Mucosa of stomach (tissue), 1 donor: Measurements from ENCODE around the gene CASP10.
"Not testable (repeated sequence)": the region's sequence is repeated elsewhere in the genome, so short reads cannot be mapped to it uniquely, and the experiment has no call there.

ENCODE experiments used
- H3K27me3 ChIP-seq: one replicate; pipeline ENCODE4 v1.7.0; 2013; ENCODE audit warnings: mild to moderate bottlenecking, low read length; ENCODE audit not compliant: control insufficient read depth, insufficient read depth
- H3K36me3 ChIP-seq: one replicate; pipeline ENCODE4 v1.7.0; 2013; ENCODE audit warnings: low read length; ENCODE audit not compliant: control insufficient read depth, insufficient read depth
- H3K4me1 ChIP-seq: one replicate; pipeline ENCODE4 v1.7.0; 2013; ENCODE audit warnings: mild to moderate bottlenecking, low read length; ENCODE audit not compliant: control insufficient read depth, insufficient read depth
- H3K4me3 ChIP-seq: one replicate; pipeline ENCODE4 v1.7.0; 2013; ENCODE audit warnings: low read length
- H3K9ac ChIP-seq: one replicate; pipeline ENCODE4 v1.7.0; 2013; ENCODE audit warnings: mild to moderate bottlenecking, low read length, moderate library complexity
- H3K9me3 ChIP-seq: one replicate; pipeline ENCODE4 v1.7.0; 2013; ENCODE audit warnings: mild to moderate bottlenecking, low read length, moderate library complexity; ENCODE audit not compliant: control insufficient read depth
- donor health status: Pancreatic carcinoma.

CASP10 gene

DNA sequence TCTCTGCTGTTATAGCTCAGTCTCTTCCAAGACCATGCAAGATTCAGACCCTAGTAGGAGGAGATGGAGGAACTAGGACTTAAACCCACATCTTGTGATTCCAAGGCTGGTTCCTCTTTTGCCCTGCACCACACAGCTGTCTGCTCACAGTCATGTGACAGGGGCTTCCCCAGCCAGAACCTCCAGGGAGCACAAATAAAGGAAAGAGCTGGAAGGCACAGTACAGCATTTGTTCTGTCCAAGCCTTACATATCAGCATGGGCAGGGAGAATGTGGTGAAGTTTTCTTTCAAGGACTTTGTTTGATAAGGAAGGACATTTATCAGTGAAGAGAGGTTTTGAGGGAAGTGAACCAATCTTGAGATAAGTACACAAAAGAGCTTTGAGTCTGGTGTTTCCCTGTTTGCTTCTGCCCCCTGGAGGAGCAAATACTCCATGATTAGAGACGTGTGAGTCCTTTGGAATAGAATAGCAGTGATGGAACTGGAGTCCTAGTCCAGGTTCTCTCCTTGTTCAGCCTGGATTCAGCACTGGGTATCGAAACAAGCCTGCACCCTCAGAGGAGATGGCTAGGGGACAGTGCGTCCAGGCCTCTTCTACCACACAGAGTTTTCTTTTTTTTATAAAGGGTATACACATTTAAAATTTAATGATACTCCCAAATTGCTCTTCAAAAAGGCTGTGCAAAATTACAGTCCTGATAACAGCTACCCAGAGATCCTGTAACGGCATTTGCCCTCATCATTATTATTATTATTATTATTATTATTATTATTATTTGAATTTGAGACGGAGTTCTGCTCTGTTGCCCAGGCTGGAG, 24.6 kb upstream of the CASP10 start:
- Histone ChIP-seq H3K4me3 (no peak overlapping the region), H3K4me1 (peaks cover 18% of the 10 kb centered on the region), H3K9me3 (no peaks in the 10 kb centered on the region), H3K9ac (peak overlapping the region; percentile 9), H3K36me3 (peaks cover 2% of the 10 kb centered on the region), H3K27me3 (no peaks in the 10 kb centered on the region)

DNA sequence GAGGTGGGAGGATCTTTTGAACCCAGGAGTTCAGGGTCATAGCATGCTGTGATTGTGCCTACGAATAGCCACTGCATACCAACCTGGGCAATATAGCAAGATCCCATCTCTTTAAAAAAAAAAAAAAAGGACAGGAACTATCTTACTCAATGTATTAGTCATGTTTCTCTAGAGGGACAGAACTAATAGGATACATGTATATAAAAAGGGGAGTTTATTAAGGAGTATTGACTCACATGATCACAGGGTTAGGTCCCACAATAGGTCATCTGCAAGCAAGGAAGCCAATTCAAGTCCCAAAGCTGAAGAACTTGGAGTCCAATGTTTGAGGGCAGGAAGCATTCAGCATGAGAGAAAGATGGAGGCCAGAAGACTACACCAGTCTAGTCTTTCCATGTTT, 18.8 kb upstream of the CASP10 start:
- peaks cover 12% of the 10 kb centered on the region for H3K36me3 ChIP-seq
- H3K27me3 ChIP-seq, result no peaks in the 10 kb centered on the region
- H3K4me3 ChIP-seq, result no peak overlapping the region

DNA sequence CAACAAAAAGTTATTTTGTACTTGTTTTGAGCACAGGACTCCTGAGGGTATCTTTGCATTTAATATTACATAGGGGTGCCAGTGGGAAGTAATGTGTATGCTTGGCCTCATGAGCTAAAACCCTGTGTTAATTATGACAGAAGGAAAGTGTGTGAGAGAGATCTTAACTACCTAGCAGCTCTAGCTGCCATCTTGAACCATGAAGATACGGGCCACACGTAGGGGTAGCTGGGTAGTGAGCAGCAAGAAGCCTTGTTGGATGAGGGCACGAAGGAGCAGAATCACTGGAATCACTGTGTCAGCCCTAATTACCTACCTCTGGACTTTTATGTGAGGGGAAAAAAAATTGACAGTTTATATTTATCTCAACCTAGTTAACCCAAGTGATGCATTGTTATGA, 15.4 kb upstream of the CASP10 start:
- Histone ChIP-seq H3K4me1 (no peaks in the 10 kb centered on the region), H3K4me3 (no peak overlapping the region), H3K9me3 (no peaks in the 10 kb centered on the region), H3K36me3 (peaks cover 12% of the 10 kb centered on the region), H3K9ac (no peak overlapping the region), H3K27me3 (no peaks in the 10 kb centered on the region)

More for the DNA sequence above, 18.8 kb upstream of the CASP10 start:
- no peaks in the 10 kb centered on the region for H3K4me1 ChIP-seq
- no peaks in the 10 kb centered on the region for H3K9me3 ChIP-seq
- H3K9ac ChIP-seq, result no peak overlapping the region

DNA sequence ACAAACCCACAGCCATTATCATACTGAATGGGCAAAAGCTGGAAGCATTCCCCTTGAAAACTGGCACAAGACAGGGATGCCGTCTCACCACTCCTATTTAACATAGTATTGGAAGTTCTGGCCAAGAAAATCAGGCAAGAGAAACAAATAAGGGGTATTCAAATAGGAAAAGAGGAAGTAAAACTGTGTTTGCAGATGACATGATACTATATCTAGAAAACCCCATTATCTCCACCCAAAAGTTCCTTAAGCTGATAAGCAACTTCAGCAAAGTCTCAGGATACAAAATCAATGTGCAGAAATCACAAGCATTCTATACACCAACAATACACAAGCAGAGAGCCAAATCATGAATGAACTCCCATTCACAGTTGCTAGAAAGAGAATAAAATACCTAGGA, 14.4 kb upstream of the CASP10 start:
- H3K9me3 ChIP-seq, H3K36me3 ChIP-seq, H3K9ac ChIP-seq, H3K27me3 ChIP-seq, H3K4me1 ChIP-seq, H3K4me3 ChIP-seq: not testable (repeated sequence)

DNA sequence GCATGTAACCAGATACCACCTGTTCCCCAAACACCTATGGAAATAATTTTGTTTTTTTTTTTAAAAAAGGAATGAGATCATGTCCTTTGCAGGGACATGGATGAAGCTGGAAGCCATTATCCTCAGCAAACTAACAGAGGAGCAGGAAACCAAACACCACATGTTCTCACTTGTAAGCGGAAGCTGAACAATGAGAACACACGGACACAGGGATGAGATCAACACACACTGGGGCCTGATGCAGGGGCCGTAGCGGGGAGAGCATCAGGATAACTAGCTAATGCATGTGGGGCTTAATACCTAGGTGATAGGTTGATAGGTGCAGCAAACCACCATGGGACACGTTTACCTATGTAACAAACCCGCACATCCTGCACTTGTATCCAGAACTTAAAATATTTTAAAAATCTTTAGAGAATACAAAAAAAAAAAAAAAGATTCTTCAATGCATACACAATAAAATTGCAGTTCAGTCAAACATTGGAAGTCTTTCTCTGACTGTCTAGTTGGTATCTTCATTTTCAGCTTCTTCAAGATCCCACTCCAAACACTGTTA, 11.6 kb upstream of the CASP10 start:
- H3K4me3 ChIP-seq, result no peak overlapping the region
- H3K36me3 ChIP-seq, result no peaks in the 10 kb centered on the region
- no peaks in the 10 kb centered on the region for H3K27me3 ChIP-seq
- H3K9me3 ChIP-seq, result no peaks in the 10 kb centered on the region
- H3K9ac ChIP-seq, result no peak overlapping the region
- H3K4me1 ChIP-seq, result peaks cover 3% of the 10 kb centered on the region

DNA sequence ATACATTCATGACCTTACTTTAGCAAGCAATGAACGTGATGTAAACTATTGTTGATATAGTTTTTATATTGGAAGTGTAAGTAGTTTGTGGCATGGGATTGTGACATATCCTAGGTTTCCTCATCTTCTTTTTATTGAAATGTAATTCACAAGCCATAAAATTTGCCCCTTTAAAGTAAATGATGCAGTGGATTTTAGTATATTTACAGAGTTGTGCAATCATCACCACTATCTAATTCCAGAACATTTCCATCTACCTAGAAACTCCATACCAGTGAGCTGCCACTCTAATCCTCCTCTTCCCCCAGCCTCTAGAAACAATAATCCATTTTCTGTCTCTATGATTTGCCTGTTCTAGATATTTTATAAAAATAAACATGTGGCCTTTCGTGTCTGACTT, 10.7 kb upstream of the CASP10 start:
- Histone ChIP-seq H3K27me3 (no peaks in the 10 kb centered on the region), H3K4me1 (peaks cover 3% of the 10 kb centered on the region), H3K9me3 (no peaks in the 10 kb centered on the region), H3K9ac (no peak overlapping the region), H3K4me3 (no peak overlapping the region), H3K36me3 (no peaks in the 10 kb centered on the region)

DNA sequence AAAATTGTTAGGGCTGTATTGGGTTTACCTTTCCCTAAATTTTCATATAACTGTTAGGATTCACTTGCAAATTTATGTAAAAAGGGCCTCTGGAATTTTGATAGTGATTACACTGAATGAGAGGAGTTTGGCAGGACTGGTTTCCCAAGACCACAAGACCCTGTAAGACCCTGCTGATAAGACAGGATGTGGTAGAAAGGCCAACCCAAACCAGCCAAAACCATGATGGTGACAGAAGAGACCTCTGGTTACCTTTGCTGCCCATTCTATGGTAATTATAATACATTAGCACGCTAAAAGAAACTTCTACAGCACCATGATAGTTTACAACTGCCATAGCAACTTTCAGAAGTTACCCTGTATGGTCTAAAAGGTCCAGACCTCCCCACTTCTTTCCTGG, 8.3 kb upstream of the CASP10 start:
- Histone ChIP-seq H3K4me1 (peaks cover 3% of the 10 kb centered on the region), H3K9me3 (no peaks in the 10 kb centered on the region), H3K36me3 (no peaks in the 10 kb centered on the region)

DNA sequence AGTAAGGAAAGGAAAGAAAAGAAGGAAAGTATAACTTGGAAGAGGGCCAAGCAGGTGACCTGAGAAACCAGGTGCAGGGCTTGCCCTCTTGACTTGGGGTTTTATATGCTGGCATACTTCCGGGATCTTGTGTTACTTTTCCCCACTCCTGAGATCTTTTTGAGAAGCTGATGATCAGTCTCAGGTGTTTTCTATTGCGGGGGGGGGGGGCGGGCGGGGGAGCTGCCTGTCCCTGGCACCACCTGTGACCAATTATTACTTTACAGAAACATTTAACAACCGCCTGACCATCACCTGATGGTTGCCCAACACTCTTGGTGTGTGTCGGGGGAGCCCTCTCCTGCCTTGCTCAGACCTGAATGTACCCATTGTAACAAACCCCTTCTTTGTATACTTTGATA, 6.9 kb upstream of the CASP10 start:
- no peak overlapping the region for H3K4me3 ChIP-seq
- H3K9ac ChIP-seq, result no peak overlapping the region
- H3K27me3 ChIP-seq, result no peaks in the 10 kb centered on the region

More for the DNA sequence above, 8.3 kb upstream of the CASP10 start:
- Histone ChIP-seq H3K4me3 (no peak overlapping the region), H3K9ac (no peak overlapping the region), H3K27me3 (no peaks in the 10 kb centered on the region)

DNA sequence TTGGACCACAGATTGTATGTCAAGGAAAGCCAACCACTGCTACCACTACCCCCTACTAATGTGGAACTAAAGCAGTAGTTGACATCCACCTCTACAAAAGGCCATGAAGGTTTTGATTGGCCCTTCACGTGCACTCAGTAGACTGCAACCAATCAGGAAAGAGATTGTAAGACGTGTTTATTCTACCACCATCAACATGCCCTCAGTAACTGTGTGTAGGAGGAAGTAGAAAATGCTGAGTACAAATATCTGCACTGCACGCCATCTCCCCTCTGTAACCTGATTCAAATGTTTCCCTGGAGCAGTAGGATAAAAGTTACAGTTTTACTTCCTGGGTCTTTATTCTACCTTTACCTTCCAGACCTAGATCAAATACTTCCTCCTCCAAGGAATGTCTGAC, 2.9 kb upstream of the CASP10 start:
- no peaks in the 10 kb centered on the region for H3K27me3 ChIP-seq
- no peaks in the 10 kb centered on the region for H3K9me3 ChIP-seq

More for the DNA sequence above, 6.9 kb upstream of the CASP10 start:
- H3K4me1 ChIP-seq, result peaks cover 8% of the 10 kb centered on the region
- H3K9me3 ChIP-seq, result no peaks in the 10 kb centered on the region
- H3K36me3 ChIP-seq, result no peaks in the 10 kb centered on the region

DNA sequence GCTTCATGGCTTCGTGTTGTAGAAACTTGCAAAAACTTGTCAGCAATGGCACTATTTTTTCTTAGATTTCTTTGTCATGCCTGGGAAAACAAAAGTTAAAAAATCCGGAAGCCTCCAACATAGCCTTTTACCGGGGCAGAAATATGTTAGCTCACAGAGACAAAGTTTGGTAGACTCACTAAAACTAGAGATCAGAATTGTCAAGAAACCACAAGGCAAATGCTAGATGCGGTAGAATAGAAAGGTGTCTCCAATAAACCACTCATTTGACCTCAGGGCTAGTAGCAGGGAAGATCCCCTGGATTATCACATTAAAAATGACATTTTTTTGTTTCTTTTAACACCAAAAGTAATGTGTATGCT, 405 bp downstream of the CASP10 start:
- Histone ChIP-seq H3K9me3 (no peaks in the 10 kb centered on the region), H3K27me3 (no peaks in the 10 kb centered on the region), H3K9ac (peak overlapping the region; percentile 89), H3K4me1 (peaks cover 18% of the 10 kb centered on the region), H3K4me3 (peak overlapping the region; percentile 75), H3K36me3 (no peaks in the 10 kb centered on the region)

More for the DNA sequence above, 2.9 kb upstream of the CASP10 start:
- Histone ChIP-seq H3K4me3 (no peak overlapping the region), H3K9ac (no peak overlapping the region), H3K4me1 (peaks cover 10% of the 10 kb centered on the region), H3K36me3 (no peaks in the 10 kb centered on the region)

DNA sequence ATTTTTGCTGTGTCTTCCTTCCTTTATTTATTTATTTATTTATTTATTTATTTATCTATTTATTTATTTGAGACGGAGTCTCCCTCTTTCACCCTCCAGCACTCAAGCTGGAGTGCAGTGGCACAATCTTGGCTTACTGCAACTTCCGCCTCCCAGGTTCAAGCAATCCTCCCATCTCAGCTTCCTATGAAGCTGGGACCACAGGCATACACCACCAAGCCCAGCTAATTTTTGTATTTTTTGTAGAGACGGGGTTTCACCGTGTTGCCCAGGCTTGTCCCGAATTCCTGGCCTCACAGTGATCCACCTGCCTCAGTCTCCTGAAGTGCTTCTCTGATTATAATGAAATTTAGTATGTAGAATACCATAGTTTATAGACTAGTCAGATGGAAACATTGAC, 894 bp downstream of the CASP10 start:
- Histone ChIP-seq H3K9ac (peak overlapping the region; percentile 89), H3K4me1 (peaks cover 18% of the 10 kb centered on the region)
- H3K27me3 ChIP-seq, H3K9me3 ChIP-seq, H3K36me3 ChIP-seq, H3K4me3 ChIP-seq: not testable (repeated sequence)

DNA sequence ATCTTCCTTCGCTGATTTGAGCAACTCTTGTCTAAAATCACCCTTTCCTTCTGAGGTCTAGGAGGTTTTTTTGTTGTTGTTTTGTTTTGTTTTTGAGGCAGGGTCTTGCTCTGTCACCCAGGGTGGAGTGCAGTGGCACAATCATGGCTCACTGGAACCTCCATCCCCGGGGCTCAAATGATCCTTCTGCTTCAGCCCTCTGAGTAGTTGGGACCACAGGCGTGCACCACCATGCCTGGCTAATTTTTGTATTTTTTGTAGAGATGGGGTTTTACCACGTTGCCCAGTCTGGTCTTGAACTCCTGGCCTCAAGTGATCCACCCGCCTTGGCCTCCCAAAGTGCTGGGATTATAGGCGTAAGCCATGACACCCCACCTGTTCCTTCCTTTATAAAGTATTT, 1.3 kb downstream of the CASP10 start:
- H3K4me3 ChIP-seq, result not testable (repeated sequence)

More for the DNA sequence above, 1.3 kb downstream of the CASP10 start:
- not testable (repeated sequence) for H3K27me3 ChIP-seq, H3K9ac ChIP-seq, H3K36me3 ChIP-seq, H3K9me3 ChIP-seq
- H3K4me1 ChIP-seq, result peaks cover 18% of the 10 kb centered on the region
